GM12891 (cell line): ENCODE data around the gene DEFB114.

Source experiments
- DNase-seq: peaks from one replicate; pipeline ENCODE4 v3.0.0; 2011; ENCODE audit warnings: low spot score; ENCODE audit not compliant: insufficient read length
- FAIRE-seq: peaks from 2 replicates; lab custom pipeline; 2011; peaks lifted over from hg19 to GRCh38; lab: Jason Lieb, UNC
- PAX5 ChIP-seq: IDR thresholded peaks from 2 replicates; pipeline ENCODE4 v1.6.1; 2011; ENCODE audit warnings: low read length, moderate library complexity, mild to moderate bottlenecking; ENCODE audit not compliant: insufficient read depth, severe bottlenecking
- POLR2A ChIP-seq: IDR thresholded peaks from 2 replicates; pipeline ENCODE4 v1.6.1; 2011; ENCODE audit warnings: low read depth, low read length, control low read depth
- POLR2AphosphoS5 ChIP-seq: IDR thresholded peaks from 2 replicates; pipeline ENCODE4 v1.6.1; 2011; ENCODE audit warnings: low read depth, low read length, control low read depth
- POU2F2 ChIP-seq: IDR thresholded peaks from 2 replicates; pipeline ENCODE4 v1.6.1; 2011; ENCODE audit warnings: low read depth, mild to moderate bottlenecking, control low read depth, low read length, moderate library complexity
- SPI1 ChIP-seq: IDR thresholded peaks from 2 replicates; pipeline ENCODE4 v1.6.1; 2011; ENCODE audit warnings: low read depth, low read length, control low read depth
- TAF1 ChIP-seq: IDR thresholded peaks from 2 replicates; pipeline ENCODE4 v1.6.1; 2011; ENCODE audit warnings: low read depth, low read length, control low read depth

The DEFB114 gene

GRCh38 chr6:49939993-49940498, 23.9 kb downstream of the DEFB114 start:
- no peak for FAIRE-seq
- TF ChIP-seq POLR2A (no peak), TAF1 (no peak), PAX5 (no peak), POLR2AphosphoS5 (no peak), SPI1 (no peak), POU2F2 (no peak)

GRCh38 chr6:49937811-49938210, 26.2 kb downstream of the DEFB114 start:
- no peak for DNase-seq
- TF ChIP-seq POLR2AphosphoS5, result no peak
- no peak for TF ChIP-seq SPI1
- no peak for TF ChIP-seq POU2F2
- no peak for TF ChIP-seq TAF1
- TF ChIP-seq POLR2A, result no peak
- no peak for TF ChIP-seq PAX5
- no peak for FAIRE-seq

More at GRCh38 chr6:49939993-49940498, 23.9 kb downstream of the DEFB114 start:
- DNase-seq, result no peak

GRCh38 chr6:49937017-49937416, 26.9 kb downstream of the DEFB114 start:
- FAIRE-seq (no peak), DNase-seq (no peak)
- TF ChIP-seq POU2F2, result no peak
- no peak for TF ChIP-seq TAF1
- TF ChIP-seq SPI1, result no peak
- TF ChIP-seq POLR2AphosphoS5, result no peak
- TF ChIP-seq PAX5, result no peak

- DNase-seq (no peak), FAIRE-seq (no peak)
- TF ChIP-seq POLR2A (no peak), PAX5 (no peak), POU2F2 (no peak), TAF1 (no peak), SPI1 (no peak), POLR2AphosphoS5 (no peak)
These were observed 28.6 kb downstream of the DEFB114 start for GRCh38 chr6:49935387-49935786.

- FAIRE-seq, result no peak
- TF ChIP-seq POLR2AphosphoS5 (no peak), PAX5 (no peak), POU2F2 (no peak), SPI1 (no peak), TAF1 (no peak), POLR2A (no peak)
- DNase-seq, result no peak
These were observed 29.2 kb downstream of the DEFB114 start for GRCh38 chr6:49934770-49935169.

GRCh38 chr6:49933526-49933925, 30.4 kb downstream of the DEFB114 start:
- DNase-seq, result no peak
- TF ChIP-seq SPI1 (no peak), PAX5 (no peak)
- FAIRE-seq, result no peak

GRCh38 chr6:49929340-49929739, 34.6 kb downstream of the DEFB114 start:
- no peak for FAIRE-seq
- no peak for TF ChIP-seq POLR2AphosphoS5
- no peak for TF ChIP-seq POLR2A
- no peak for TF ChIP-seq SPI1
- DNase-seq, result no peak

- no peak for TF ChIP-seq POU2F2
- no peak for TF ChIP-seq SPI1
- no peak for TF ChIP-seq PAX5
- TF ChIP-seq POLR2AphosphoS5, result no peak
- no peak for TF ChIP-seq POLR2A
- no peak for TF ChIP-seq TAF1
- no peak for FAIRE-seq
- DNase-seq, result no peak
These were observed 40.1 kb downstream of the DEFB114 start for GRCh38 chr6:49923826-49924225.

GRCh38 chr6:49919935-49920644, 43.9 kb downstream of the DEFB114 start:
- no peak for DNase-seq
- no peak for FAIRE-seq
- no peak for TF ChIP-seq POLR2AphosphoS5
- no peak for TF ChIP-seq POU2F2
- TF ChIP-seq SPI1, result no peak

GRCh38 chr6:49919261-49919660, 44.7 kb downstream of the DEFB114 start:
- DNase-seq (no peak), FAIRE-seq (no peak)
- TF ChIP-seq POLR2AphosphoS5, result no peak
- TF ChIP-seq SPI1, result no peak
- TF ChIP-seq POLR2A, result no peak
- no peak for TF ChIP-seq PAX5
- no peak for TF ChIP-seq TAF1
- TF ChIP-seq POU2F2, result no peak

- DNase-seq (no peak), FAIRE-seq (no peak)
- no peak for TF ChIP-seq POU2F2
- TF ChIP-seq SPI1, result no peak
- no peak for TF ChIP-seq POLR2AphosphoS5
- TF ChIP-seq POLR2A, result no peak
- no peak for TF ChIP-seq PAX5
- no peak for TF ChIP-seq TAF1
These were observed 45.2 kb downstream of the DEFB114 start for GRCh38 chr6:49918787-49919186.
